NCI-H128 (cell line): ENCODE results near the gene EREG.
"Not testable (repeated sequence)": the region's sequence is repeated elsewhere in the genome, so short reads cannot be mapped to it uniquely, and the experiment has no call there.

Experiments
- DNase-seq: peaks from one replicate; lab custom pipeline; 2025; ENCODE audit not compliant: unreplicated experiment; lab: John Stamatoyannopoulos, UW

Gene EREG

DNA sequence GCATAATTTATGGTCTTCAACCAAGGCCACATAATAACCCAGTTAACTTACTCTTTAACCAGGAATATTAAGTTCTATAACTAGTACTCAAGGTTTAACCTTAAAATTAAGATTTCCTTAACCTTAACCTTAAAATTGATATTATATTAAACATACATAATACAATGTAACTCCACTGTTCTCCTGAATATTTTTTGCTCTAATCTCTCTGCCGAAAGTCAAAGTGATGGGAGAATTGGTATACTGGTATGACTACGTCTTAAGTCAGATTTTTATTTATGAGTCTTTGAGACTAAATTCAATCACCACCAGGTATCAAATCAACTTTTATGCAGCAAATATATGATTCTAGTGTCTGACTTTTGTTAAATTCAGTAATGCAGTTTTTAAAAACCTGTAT lies 22.8 kb downstream of the EREG start:
- DNase-seq, result no peak

DNA sequence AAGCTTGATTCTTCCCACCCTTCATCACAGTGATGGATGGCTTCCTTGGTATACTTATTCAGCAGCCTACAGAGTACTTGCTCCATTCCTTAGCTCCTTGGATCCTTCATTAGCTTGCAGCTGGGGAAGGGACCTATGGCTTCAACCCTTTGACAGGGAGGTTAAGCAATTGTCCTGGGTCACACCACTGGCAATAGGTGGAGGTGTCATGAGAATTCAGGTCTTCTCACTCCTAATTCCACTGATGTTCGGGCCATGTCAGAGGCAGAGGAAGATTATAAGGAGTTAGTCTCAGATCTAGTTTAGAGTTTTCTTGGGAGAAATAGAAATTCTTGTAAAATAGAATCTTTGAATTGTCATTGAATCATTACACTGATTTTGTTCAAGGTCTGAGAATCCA lies 24.5 kb downstream of the EREG start:
- no peak for DNase-seq

DNA sequence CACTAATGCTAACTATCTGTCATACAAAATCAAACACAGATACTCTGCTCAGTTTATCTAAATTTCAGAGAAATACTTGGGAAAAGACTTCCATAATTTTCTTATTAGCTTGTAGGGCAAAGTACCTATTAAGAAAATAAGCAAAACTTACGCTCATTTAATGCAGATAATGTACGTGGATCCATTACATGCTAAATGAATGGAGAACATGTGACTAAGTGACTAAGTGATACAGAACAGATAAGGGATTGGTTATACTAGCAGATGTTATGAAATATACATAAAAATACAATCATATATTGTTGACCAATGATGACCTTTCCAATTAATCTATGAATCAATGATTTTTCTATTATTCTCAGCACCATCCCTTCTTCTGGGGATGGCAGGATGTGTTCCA lies 25.7 kb downstream of the EREG start:
- no peak for DNase-seq

DNA sequence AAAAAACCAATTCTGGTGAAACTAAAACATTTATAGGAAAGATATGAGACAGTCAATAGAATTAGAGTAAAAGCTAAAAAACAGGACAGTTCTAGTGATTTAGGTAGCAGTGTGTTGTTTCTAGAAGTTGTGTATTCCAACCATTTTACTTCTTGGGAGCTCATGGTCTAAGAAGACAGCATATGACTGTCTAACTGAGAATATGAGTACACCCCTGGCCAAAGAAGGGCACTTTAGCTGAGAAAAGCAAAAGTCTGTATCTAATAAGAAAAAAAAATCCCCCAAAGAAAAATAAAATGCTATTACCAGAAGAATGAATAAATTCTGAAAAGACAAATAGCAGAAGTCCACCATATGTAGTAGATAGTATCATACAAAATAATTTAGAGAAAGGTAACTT lies 26.4 kb downstream of the EREG start:
- DNase-seq, result no peak

DNA sequence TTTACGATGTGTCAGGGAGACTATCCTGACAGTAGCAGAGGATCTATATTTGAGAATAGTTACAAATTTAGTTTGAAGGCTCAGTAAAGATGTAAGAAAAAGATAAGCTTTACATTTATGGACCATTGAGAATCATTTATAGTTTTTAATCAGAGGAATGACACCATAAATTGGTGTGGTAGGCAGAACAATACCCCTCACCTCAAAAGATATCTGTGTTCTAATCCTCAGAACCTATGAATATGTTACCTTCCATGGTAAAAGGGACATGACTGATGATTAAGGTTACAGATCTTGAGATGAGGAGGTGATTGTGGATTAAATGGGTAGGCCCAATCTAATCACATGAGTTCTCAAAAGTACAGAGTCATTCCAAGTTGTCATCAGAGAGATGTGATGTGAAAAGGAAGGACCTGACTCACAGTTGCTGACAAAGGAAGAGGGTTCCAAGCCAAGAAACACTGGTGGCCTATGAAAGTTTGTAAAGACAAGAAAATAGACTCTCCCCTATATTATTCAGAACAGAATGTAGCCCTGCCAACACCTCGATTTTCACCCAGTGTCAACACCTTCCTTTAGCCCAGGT lies 27.0 kb downstream of the EREG start:
- no peak for DNase-seq

DNA sequence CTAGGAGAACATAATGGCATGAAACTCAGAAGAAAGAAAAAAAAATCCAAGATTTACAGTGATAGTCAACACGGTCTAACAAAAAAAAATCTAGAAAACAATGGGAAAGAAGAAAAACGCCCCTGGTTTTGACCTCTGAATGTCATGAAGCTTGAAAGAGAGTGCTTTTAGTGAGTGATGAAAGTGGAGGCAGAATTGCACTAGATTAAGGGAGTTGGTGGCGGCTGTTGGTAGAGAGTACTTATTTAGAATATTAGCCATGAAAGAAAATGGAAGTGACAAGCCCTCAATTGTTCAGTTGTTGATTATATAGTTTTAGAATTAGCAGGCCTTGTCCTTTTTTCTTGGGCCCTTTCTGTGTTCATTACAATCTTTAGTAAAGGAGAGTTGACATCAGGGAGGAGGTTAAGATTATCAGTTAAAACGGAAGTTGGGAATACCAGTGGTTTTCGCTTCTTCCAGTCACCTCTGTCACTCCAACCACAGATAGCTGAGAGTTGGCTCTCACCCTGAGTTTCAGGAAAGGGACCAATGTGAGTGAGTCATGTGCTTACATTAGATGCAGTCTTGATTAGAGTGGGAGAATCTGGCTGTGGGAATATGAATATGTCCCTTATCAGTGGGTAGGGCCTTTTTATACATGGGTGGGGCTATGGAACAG lies 29.7 kb downstream of the EREG start:
- no peak for DNase-seq

DNA sequence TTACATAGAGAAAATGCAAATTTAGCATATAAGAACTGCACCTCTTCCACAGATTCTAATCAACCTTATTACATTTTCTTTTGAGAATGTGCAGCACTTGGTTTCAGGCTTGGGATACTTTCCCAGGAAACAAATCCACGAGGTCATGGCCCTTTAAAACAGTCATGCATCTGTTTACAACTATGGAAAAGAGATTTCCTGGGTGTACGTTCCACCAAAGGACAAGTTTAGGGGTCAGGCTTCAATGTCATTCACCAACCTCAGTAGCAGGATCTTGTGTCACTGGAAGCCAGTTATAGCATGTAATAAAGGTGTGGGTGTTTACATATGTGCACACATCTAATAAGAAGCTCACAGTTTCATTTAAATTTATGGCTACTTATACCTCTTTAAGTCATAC lies 30.7 kb downstream of the EREG start:
- DNase-seq, result no peak

DNA sequence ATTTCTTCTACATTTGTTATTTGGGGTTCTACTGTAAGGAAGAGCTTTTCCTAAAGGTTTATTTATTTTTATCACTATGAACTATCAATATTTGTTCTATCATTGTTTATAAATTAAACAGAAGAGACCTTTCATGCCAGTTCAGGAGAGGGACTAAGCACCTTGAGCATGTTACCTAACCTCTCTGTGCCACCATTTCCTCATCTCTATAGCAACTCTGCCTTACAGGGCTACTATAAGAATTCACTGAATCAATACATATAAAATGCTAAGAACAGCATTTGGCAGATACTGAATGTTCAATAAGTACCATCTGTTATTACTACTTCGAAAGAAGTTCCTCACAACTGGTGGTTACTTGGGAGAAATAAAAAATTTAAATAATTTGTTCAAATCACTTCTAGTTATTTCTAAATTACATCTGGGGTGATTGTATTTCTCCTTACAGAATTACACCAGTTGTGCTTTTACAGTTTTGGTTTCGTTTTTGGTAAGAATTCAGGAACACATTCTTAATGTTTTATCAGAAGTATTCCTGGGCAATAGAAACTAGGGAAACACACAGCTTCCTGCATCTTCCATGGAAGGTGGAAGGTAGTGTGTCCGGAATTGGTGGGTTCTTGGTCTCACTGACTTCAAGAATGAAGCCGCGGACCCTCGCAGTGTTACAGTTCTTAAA lies 32.9 kb downstream of the EREG start:
- DNase-seq, result no peak

DNA sequence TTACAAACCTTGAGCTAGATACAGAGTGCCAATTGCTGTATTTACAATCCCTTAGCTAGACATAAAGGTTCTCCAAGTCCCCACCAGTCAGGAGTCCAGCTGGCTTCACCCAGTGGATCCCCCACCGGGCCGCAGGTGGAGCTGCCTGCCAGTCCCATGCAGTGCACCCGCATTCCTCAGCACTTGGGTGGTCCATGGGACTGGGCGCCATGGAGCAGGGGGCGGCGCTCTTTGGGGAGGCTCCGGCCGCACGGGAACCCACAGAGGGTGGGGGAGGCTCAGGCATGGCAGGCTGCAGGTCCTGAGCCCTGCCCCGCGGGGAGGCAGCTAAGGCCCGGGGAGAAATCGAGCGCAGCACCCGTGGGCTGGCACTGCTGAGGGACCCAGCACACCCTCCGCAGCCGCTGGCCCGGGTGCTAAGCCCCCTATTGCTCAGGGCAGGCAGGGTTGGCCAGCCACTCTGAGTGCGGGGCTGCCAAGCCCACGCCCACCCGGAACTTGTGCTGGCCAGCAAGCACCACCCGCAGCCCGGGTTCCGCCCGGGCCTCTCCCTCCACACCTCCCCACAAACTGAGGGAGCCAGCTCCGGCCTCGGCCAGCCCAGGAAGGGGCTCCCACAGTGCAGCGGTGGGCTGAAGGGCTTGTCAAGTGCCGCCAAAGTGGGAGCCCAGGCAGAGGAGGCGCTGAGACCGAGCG lies 34.1 kb downstream of the EREG start:
- not testable (repeated sequence) for DNase-seq

DNA sequence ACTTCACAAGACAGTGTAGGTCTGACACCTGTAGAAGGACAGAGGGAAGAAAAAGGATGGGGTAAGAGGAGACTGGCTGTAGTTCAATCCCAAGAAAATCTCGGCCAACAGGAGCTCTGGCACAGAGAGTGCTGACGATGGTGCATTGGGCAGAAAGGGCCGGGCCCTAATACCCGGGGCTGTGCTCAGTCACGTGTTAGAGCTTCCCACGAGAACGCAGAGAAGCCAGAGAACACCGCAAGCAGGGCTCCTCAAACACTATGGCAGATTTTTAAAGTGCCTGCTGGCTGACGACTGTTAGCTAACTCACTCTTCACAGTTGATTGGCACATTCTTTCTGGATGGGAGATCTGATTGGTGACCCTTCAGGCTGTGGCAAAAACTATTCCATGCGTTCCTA lies 35.5 kb downstream of the EREG start:
- DNase-seq, result no peak

DNA sequence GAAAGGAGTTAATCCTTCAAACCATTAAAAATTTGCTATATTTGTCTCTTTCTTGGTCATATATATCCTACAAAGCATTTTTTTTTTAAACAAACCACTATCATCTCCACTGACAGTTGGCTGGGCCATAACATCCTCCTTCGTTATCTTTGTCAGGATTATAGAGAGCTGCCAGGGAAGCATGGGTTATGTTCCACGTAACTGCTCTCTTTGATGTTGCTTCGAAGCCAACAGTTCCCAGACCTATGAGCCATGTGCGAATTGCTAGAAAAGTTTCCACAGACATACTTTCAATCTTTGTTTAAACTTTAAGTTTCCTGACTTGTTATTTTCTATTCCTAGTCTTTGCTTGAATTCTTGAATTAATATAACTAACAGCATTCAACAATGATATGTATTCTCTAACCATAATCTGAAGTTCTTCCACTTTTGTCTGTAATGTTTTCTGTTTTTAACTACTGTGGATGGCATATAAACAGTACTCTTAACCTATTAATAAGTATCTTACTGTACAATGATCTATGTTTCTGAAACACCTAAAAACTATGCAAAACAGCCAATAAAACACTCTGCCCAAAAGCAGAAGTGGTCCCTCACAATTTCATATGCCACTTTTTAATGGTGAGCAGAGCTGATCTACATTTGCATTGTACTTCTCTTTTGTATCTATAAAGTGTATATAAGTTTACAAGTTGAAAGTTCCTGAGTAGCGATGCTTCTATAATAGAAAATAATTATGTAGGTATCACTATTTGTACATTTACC lies 37.9 kb downstream of the EREG start:
- DNase-seq, result no peak

DNA sequence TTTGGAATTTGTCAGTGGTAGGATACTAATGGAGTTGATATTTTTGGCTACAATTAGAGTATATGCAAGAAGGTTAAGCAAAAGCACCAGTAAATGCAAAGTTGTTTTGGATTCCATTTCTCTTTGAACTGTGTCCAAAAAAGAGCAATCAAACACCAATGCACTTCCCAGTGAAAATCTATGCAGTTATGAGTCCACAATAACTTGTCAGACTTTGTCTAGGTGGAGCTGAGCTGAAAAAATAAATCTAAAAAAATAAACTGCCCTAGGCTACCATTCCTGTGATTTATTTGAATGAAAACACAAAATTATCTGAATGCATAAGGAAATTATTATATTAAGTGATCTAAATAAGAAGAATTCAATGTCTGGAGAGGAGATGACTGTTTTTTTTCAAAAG lies 42.9 kb downstream of the EREG start:
- DNase-seq, result no peak

DNA sequence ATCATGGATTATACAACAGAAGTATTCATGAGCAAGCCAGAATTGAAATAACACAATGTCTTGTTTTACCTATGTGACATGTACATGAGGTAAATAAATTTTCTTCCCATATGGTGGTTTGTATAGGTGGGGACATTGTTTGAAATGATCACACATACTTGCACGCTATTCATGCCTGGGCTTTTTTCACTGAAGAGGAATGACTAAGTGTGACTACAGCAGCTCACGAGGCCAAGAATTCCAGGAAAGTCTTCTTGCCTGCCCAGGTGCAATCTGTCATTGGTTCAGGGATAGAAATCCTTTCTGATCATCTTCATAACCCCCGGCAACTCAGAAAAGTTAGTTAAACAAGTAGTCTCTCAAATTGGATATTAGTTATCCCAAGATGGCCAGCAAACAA lies 43.7 kb downstream of the EREG start:
- no peak for DNase-seq

DNA sequence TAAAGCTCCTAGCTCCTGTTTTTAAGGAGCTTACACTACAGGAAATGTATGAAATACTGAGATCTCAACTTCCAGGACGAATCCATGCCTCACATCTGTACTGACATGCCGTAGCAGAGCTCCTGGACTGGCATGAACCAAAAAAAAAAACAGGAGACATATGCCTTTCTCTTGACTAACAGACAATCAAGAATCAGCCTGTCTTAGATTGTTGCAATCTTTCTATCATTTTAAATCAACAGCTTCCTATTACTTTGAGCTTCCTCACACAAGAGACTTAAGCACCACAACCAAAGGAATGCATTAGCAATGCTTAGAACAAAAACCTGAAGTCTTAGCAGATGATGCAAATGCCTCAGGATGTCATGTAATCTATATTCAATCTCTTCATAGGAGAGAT lies 45.3 kb downstream of the EREG start:
- no peak for DNase-seq

DNA sequence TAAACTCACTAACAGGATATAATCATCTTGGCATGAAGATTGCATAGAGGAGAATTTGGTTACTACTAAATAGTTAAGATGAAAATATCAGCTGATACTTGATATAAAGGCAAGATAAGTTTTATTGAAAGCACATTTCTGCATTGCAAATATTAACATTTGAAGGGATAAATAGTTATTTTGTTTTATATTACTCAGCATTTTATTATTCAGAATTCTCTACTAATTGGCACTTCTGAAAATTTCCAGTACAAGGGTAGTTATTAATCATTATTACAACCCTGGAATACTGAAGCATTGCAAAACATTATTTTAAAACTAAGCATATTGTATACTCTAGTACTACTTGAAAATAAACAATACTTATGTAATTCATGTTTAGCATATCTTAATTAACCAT lies 47.3 kb downstream of the EREG start:
- no peak for DNase-seq

DNA sequence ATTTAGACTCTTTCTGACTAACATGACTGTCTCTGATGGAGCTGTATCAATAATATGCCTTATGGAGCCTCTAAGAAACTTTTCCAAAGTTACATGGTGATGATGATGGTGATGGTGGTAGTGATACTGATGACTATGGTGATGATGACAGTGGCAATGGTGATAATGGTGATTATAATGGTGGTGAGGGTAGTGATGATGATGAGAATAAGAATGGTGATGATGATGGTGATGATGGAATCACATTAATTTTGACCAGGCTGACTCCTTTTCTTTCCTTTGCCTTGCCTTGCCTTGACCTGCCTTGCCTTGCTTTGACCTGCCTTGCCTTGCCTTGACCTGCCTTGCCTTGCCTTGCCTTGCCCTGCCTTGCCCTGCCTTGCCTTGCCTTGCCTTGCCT lies 48.3 kb downstream of the EREG start:
- DNase-seq, result no peak

DNA sequence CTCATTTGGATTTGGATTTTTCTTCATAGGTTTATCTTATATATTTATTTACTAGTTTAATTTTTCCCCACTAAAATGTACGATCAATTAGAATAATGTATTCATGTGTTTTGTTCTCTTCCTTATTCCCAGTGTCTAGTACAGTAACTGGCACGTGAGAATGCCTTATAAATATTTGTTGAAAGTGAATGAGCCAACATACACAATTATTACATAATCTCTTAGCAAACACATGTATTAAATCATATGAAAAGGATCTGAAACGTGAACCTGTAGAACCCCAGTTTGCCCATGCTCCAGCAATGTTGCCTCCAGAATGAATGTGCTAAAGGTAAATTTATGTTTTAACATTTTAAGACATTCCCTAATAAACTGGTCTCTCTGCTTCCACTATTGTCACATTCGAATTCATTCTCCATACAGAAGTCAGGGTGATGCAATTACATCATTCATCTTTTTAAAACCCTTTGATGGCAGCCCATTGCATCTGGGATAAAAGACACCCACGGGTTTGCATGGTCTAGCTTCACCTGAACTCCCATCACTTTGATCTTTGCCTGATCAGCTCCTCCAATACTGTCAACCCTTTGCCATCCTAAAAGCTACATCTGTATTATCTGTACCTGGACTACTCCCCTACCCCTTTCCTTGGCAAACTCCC lies 49.3 kb downstream of the EREG start:
- DNase-seq, result no peak

DNA sequence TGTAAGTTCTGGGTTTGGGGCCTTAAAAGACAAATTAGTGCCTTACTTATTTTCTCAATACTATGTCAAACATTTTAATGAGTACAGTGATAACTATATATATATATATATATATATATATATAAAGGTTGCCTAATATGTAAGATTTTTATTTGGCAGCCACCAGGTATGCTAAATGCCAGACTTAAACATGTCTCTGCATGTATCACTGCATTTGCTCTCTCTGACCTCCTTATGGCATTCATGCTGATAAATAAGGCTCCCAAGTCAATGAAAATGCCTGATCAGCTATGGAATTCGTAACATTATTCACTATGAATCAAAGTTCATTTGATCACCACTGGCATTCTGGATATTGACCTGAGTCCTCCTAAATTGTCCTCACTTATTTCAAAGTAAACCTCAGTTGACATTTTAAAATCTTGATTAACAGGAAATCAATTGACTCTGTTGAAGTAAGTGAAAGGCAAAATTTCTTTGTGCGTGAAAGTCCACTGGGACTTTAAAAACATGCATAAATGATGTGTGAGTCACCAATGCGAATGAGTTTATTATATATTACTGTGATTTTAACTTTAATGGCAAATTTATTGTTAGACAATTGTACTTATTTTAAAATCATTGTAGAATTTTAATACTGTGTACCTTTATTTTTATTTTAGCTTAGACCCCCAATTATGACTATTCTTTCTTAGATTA lies 50.8 kb downstream of the EREG start:
- DNase-seq, result no peak

DNA sequence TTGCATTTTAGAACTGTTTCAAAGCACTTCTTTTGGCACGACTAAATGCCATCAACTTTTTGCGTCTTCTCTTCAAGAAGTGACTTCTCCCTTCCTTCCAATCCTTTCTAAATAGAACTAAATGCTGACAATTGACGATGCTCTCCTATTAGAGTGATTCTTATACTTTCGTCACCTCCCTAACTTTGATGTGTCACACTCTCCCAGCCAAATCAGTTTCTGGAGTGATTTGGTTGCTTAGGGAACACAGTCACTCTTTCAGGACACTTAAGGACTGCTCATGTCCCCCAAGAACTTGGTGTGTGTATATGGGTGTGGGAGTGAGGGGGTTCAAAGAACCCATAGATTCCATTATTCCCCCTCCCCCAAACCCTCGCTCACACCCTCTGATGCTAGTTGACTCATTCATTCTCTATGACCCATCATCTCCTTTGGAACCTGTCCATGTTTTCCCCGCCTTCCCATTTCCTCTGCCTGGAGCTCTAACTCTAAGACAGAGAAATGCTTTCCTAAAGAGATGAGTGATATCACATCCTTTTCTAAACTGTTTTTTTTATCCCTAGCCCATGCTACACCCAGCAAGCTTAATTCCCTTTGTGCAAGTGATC lies 53.2 kb downstream of the EREG start:
- no peak for DNase-seq

DNA sequence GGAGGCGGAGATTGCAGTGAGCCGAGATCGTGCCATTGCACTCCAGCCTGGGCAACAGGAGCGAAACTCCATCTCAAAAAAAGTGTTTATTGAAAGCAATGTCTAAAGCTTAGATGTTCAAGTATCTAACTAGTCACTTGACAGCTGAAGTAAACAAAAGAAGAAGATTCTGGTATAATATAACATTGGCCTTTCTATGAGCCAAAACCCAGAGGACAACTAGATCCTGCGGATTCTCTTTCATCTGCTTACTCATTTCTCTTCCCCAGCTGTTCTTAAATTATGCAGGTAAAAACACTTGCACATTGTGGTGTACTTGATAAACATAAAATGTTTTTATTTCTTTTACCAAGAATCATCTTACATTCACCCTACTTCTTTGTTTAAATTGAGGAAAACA lies 55.9 kb downstream of the EREG start:
- no peak for DNase-seq
